ENCODE results near the gene AMER1.

DNA sequence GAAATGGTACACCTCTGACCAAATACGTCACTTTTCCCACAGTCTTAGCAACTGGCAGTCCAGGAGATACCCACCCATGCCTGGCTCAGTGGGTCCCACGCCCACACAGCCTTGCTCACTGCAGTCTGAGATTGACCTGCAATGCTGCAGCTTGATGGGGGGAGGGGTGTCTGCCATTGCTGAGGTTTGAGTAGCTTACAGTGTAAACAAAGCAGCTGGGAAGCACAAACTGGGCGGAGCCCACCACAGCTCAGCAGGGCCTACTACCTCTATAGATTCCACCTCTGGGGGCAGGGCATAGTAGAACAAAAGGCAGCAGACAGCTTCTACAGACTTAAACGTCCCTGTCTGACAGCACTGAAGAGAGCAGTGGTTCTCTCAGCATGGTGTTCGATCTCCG lies 52.7 kb downstream of the AMER1 start:
- TF ChIP-seq CTCF (IDR thresholded peaks at IDR 0.05; ENCODE audit: low read depth, low read length) (no peak), EZH2phosphoT487 (IDR thresholded peaks at IDR 0.05; ENCODE audit: low read depth) (no peak)

All from OCI-LY3 (cell line).